ENCODE results near the gene ZCCHC14.

ZCCHC14 gene

GRCh38 chr16:87361916-87362619 lies 130.8 kb downstream of the ZCCHC14 start:
- DNase-seq (ENCODE audit: low read depth) = no peak

DNA sequence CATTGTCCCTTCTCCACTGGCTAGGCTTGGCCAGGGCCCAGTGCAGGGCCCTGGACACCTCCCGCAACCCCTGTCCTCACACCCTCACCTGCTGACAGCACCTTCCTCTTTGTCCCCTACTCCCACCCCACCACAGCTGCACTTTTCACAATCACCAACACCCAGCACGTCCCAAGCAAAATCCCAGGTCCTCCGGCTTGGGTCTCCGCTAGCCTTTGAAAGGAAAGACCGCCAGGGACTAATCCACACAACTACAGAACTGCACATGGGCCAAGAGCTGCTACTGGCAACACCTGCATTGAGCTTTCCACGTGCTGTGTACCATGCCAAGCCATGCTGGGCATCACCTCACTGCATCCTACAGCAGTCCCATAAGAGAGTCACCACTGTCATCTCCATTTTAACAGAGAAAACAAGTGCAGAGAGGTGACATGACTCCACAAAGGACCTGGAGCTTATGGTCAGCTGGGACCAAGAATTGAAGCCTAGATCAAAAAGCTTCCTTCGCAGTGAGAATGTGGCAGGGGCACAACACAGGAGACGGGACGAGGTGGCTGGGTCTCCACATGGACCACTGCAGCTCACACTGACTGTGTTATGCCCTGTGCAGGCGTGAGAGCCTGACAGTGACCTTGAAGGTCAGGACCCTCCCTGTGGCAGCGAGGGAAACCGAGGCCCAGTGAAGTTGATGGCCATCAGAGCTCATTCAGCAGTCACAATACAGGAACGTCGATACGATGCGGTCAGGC lies 131.8 kb downstream of the ZCCHC14 start:
- DNase-seq (ENCODE audit: low read depth) = no peak

DNA sequence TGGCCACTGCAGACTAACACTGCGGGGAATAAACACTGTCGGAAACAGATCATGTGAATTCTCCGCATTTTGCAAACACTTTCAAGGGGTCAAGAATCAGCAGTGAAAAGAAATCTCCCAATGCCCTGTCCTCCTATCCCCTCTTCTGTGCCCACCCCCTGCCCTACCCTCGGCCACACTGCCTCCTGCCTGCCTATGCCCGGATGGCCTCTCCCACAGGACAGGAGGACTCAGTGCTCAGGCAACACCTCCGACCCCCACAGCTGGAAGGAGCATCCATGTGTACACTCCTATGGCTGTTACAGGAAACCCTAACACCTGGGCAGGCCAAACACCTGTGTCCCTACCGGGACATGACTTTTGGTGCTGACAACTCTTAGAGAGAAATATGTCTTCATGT lies 133.7 kb downstream of the ZCCHC14 start:
- DNase-seq (ENCODE audit: low read depth) = no peak

DNA sequence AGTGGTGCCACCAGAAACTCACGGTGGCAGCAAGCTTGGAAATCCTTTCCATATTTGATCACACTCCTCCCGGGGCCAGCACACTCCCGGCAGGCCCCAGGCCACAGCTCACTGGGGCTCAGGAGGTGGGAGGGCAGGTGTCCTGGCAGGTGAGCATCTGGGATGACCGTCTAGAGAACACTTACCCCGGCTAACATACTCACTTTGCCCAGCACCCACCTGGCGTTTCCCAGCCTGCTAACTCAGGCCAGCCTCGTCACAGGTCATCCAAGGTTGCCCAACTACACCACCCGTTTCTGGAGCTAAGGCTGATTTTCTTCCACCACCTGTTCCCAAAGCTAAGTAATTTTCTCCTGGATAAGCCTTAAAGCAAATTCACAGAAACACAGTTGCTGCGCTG lies 134.1 kb downstream of the ZCCHC14 start:
- no peak for DNase-seq (ENCODE audit: low read depth)

GRCh38 chr16:87358250-87358649 lies 134.6 kb downstream of the ZCCHC14 start:
- DNase-seq (ENCODE audit: low read depth) = no peak

DNA sequence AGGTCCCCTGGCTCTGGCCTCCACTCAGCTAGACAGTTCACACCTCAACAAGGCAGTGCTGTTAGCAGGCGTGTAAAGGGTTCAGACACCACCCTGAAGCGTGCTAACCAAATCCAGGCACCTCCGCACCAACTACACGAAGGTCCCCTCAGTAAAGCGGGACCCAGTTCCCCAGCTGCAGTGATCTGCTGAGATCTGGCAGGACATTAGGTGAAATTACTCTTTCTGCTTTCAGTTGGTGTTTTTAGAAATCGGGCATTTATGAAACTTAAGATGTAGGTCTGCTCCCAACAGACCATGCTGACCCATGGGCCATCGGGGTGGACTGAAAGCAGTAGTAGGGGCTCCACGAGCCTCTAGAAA lies 136.4 kb downstream of the ZCCHC14 start:
- no peak for DNase-seq (ENCODE audit: low read depth)

Measured in amniotic epithelial cell (primary cell).